Measurements from ENCODE around the gene PRUNE2.
A peak's percentile ranks its signal among the peaks of the same experiment; 100 is the strongest.
"Not testable (repeated sequence)": the region's sequence is repeated elsewhere in the genome, so short reads cannot be mapped to it uniquely, and the experiment has no call there.

The PRUNE2 gene

DNA sequence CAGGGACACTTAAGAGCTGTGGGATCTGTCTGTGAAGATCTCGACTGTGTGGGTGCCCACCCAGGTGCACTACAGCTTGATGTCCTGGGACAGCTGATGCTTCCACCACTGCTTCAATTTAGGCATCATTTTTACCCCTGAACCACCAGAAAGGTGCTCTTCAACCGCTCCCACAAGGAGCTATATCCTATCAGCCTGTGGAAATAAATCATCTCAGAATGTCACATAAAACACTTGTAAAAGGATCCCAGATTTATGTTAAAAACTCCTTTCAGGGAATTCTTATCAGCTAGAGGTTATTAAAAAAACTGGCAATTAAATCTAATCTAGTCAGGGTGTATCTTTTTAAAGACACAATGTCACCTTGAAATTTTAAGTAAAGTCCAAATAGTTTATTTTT lies 224.4 kb downstream of the PRUNE2 start:
- DNase-seq (ENCODE audit: low read depth, low spot score), result no peak
- TF ChIP-seq, protein P1, sequence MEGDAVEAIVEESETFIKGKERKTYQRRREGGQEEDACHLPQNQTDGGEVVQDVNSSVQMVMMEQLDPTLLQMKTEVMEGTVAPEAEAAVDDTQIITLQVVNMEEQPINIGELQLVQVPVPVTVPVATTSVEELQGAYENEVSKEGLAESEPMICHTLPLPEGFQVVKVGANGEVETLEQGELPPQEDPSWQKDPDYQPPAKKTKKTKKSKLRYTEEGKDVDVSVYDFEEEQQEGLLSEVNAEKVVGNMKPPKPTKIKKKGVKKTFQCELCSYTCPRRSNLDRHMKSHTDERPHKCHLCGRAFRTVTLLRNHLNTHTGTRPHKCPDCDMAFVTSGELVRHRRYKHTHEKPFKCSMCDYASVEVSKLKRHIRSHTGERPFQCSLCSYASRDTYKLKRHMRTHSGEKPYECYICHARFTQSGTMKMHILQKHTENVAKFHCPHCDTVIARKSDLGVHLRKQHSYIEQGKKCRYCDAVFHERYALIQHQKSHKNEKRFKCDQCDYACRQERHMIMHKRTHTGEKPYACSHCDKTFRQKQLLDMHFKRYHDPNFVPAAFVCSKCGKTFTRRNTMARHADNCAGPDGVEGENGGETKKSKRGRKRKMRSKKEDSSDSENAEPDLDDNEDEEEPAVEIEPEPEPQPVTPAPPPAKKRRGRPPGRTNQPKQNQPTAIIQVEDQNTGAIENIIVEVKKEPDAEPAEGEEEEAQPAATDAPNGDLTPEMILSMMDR (IDR thresholded peaks at IDR 0.05; ENCODE audit: insufficient read depth, low read length, missing control alignments), result no peak
- no peak overlapping the region for H3K4me3 ChIP-seq (ENCODE audit: low read depth, low read length)
- CTCF ChIA-PET, result interaction anchor here (0.8 to 0.9 kb wide), 2 partner anchors 14 to 18 kb away, joined by 3 to 5 read pairs; no protein-coding TSS in a partner anchor
- POLR2A ChIA-PET, result no interaction called here

DNA sequence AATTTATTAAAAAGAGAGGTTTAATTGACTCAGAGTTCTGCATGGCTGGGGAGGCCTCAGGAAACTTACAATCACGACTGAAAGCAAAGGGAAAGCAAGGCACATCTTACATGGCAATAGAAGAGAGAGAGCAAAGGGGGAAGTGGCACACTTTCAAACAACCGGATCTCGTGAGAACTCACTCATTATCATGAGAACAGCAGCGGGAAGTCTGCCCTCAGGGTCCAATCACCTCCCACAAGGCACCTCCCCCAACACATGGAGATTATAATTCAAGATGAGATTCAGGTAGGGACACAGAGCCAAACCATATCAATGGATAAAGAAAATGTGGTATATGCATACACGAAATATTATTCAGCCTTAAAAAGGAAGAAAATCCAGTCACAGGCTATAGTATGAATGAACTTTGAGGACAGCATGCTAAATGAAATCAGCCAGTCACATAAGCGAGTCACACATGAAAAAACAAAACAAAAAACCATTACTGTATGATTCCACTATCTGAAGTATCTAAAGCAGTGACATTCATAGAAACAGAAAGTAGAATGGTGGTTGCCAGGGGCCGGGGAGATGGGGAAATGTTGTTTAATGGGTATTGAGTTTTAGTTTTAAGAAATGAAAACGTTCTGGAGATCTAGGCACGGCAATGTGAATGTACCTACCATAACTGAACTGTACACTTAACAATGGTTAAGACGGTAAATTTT lies 225.0 kb downstream of the PRUNE2 start:
- no peak for DNase-seq (ENCODE audit: low read depth, low spot score)
- POLR2A ChIA-PET, result no interaction called here
- CTCF ChIA-PET, result interaction anchor here (0.8 to 0.9 kb wide), 2 partner anchors 13 to 17 kb away, joined by 3 to 5 read pairs; no protein-coding TSS in a partner anchor
- no peak overlapping the region for H3K4me3 ChIP-seq (ENCODE audit: low read depth, low read length)
- TF ChIP-seq, protein P1 (IDR thresholded peaks at IDR 0.05; ENCODE audit: insufficient read depth, low read length, missing control alignments), result no peak

DNA sequence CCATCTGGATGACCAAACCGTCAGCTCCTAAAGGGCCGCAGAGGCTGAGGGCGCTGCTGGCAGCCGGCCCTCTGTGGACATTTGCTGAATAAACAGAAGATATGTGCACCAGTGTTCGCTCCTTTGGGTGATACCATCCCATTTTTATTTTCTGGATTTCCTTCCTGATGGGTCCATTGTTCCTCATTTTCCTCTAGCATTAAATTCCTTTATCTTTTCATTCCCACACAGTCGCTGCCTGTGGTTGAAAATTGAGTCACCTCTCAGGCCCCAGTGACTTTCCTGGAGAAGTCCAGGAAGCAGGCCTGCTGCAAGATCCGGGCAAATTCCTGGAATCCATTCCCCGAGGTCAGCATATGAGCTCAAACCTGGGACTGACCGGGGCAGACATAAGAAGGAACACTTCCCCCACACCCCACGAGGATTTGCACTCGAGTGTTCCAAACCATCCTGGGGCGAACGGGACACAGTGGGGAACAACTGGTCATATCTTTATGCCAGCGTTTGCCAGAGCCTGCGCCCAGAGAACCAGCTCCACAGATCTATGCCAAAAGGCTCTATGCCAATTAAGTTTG lies 228.3 kb downstream of the PRUNE2 start:
- CTCF ChIA-PET, result interaction anchor here (0.9 to 1.5 kb wide), 4 partner anchors 8 to 229 kb away, joined by 3 to 4 read pairs (median 3); no protein-coding TSS in a partner anchor
- POLR2A ChIA-PET, result no interaction called here
- DNase-seq (ENCODE audit: low read depth, low spot score), result no peak
- H3K4me3 ChIP-seq (ENCODE audit: low read depth, low read length), result no peak overlapping the region
- TF ChIP-seq, protein P1 (IDR thresholded peaks at IDR 0.05; ENCODE audit: insufficient read depth, low read length, missing control alignments), result no peak

DNA sequence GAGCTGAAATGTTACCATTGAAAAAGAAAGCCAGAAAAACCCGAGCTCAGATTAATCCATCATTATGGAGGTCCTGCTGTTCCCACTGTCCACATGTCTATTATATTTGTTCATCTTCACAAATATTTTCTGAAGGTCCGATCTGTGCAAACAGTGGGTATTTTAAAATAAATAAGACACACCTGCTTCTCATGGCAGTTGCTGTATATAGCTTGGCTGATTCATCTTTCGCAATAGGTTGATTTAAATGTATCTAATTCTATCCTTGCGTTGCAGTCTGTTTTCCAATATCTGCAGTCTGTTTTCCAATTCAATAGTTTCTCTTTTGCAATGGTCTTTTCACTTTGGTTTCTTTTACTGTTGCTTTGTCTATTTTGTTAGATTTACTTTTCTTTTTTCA lies 229.1 kb downstream of the PRUNE2 start:
- ChIA-PET CTCF (interaction anchor here (1.0 to 1.5 kb wide), 2 partner anchors 25 to 228 kb away, joined by 3 to 4 read pairs; no protein-coding TSS in a partner anchor), POLR2A (no interaction called here)
- no peak for DNase-seq (ENCODE audit: low read depth, low spot score)
- TF ChIP-seq, protein P1 (IDR thresholded peaks at IDR 0.05; ENCODE audit: insufficient read depth, low read length, missing control alignments), result no peak
- H3K4me3 ChIP-seq (ENCODE audit: low read depth, low read length), result no peak overlapping the region

DNA sequence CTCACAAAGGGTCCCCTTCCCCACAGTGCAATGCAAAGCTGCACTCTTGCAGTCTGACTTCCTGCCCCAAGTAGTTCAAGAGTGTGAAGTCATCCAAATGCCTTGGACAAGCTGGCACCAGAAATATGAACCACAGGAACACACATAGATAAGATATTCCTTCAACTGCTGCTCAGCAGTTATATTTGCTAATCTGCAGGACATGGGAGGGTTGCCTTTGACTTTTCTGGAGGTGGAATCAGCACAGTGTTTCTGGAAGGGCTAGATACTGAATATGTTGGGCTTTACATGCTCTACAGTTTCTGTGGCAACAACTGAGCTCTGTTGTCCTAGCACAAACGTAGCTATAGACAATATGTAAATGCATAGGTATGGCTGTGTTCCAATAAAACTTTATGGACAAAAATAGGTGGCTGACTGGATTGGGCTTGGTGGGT lies 238.4 kb downstream of the PRUNE2 start:
- TF ChIP-seq, protein P1 (IDR thresholded peaks at IDR 0.05; ENCODE audit: insufficient read depth, low read length, missing control alignments), result no peak
- ChIA-PET CTCF (interaction anchor here (0.9 to 13.6 kb wide), 9 partner anchors 9 to 267 kb away, joined by 3 to 179 read pairs (median 4); no protein-coding TSS in a partner anchor), POLR2A (no interaction called here)
- DNase-seq (ENCODE audit: low read depth, low spot score), result no peak
- no peak overlapping the region for H3K4me3 ChIP-seq (ENCODE audit: low read depth, low read length)

DNA sequence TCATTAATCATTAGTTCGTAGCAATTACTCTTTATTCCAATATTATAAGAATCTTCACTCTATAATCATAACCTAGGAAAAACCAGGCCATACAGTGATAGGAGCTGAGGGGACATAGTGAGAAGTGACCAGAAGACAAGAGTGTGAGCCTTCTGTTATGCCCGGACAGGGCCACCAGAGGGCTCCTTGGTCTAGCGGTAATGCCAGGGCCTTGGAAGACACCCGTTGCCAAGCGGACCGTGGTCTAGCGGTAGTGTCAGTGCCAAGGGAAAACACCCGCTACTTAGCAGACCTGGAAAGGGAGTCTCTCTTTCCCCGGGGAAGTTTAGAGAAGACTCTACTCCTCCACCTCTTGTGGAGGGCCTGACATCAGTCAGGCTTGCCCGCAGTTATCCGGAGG lies 239.9 kb downstream of the PRUNE2 start:
- H3K4me3 ChIP-seq (ENCODE audit: low read depth, low read length); POLR2A ChIA-PET; DNase-seq (ENCODE audit: low read depth, low spot score): not testable (repeated sequence)
- TF ChIP-seq, protein P1 (IDR thresholded peaks at IDR 0.05; ENCODE audit: insufficient read depth, low read length, missing control alignments), result peak; percentile 2
- CTCF ChIA-PET, result interaction anchor here (1.7 to 13.6 kb wide), 2 partner anchors 37 to 273 kb away, joined by 4 to 179 read pairs; no protein-coding TSS in a partner anchor

Measured in AG04449 (cell line).